H4 (cell line): ENCODE measurements around the gene LRP5. TPM values are rescaled to one million over a fixed set of nuclear protein-coding genes. Genes with fewer than 3 reads are reported as not detected.
"Not testable (repeated sequence)": the region's sequence is repeated elsewhere in the genome, so short reads cannot be mapped to it uniquely, and the experiment has no call there.

ENCODE experiments used
- DNase-seq: peaks from one replicate; pipeline ENCODE4 v3.0.0-alpha.2; 2015; ENCODE audit warnings: low spot score
- total RNA-seq: library from RNA; depleted of rRNA; stranded (reverse); fragments of >200 nt; shearing (Covaris generic); gene quantifications from 2 replicates; pipeline ENCODE4 v1.2.3, GENCODE V29; 2014

The LRP5 gene
- total RNA-seq, 1 experiment from 2014 or later: 14.1 TPM

GRCh38 chr11:68442433-68442832, 130.0 kb downstream of the LRP5 start:
- DNase-seq: no peak

- DNase-seq: no peak
Observed at GRCh38 chr11:68444566-68444965, 132.2 kb downstream of the LRP5 start.

GRCh38 chr11:68445531-68446035, 133.2 kb downstream of the LRP5 start:
- DNase-seq: no peak

- DNase-seq: no peak
Observed at GRCh38 chr11:68446046-68446725, 133.8 kb downstream of the LRP5 start.

GRCh38 chr11:68447015-68447801, 134.8 kb downstream of the LRP5 start:
- DNase-seq: peak; percentile 60

- not testable (repeated sequence) for DNase-seq
Observed at GRCh38 chr11:68447914-68448313, 135.5 kb downstream of the LRP5 start.

GRCh38 chr11:68448604-68449011, 136.2 kb downstream of the LRP5 start:
- no peak for DNase-seq

- DNase-seq: no peak
Observed at GRCh38 chr11:68449951-68450350, 137.6 kb downstream of the LRP5 start.

GRCh38 chr11:68450711-68451110, 138.3 kb downstream of the LRP5 start:
- DNase-seq: no peak

- peak; percentile 4 for DNase-seq
Observed at GRCh38 chr11:68454767-68455166, 142.4 kb downstream of the LRP5 start.

GRCh38 chr11:68455485-68455884, 143.1 kb downstream of the LRP5 start:
- DNase-seq: no peak

- no peak for DNase-seq
Observed at GRCh38 chr11:68457216-68457897, 145.0 kb downstream of the LRP5 start.

GRCh38 chr11:68457898-68458249, 145.5 kb downstream of the LRP5 start:
- no peak for DNase-seq

GRCh38 chr11:68458340-68458739, 145.9 kb downstream of the LRP5 start:
- DNase-seq: not testable (repeated sequence)

GRCh38 chr11:68459886-68460740, 147.7 kb downstream of the LRP5 start:
- peak; percentile 96 for DNase-seq

- DNase-seq: no peak
Observed at GRCh38 chr11:68460741-68461574, 148.6 kb downstream of the LRP5 start, which contains the start of gene PPP6R3. Gene PPP6R3, plus strand, starts transcription at chr11:68460752. Its CDS starts 76,913 bp downstream, at chr11:68537665.

GRCh38 chr11:68461575-68461917, 149.2 kb downstream of the LRP5 start:
- DNase-seq: no peak

GRCh38 chr11:68463714-68464113, 151.3 kb downstream of the LRP5 start:
- DNase-seq: no peak

GRCh38 chr11:68467201-68467834, 154.9 kb downstream of the LRP5 start:
- DNase-seq: no peak

- DNase-seq: no peak
Observed at GRCh38 chr11:68468217-68468828, 155.9 kb downstream of the LRP5 start.
